EH (cell line): Measurements from ENCODE around the gene KAT6B.

Source experiments
- DNase-seq: peaks from one replicate; pipeline ENCODE4 v3.0.0-alpha.2; 2015; ENCODE audit warnings: low read depth

KAT6B gene

DNA sequence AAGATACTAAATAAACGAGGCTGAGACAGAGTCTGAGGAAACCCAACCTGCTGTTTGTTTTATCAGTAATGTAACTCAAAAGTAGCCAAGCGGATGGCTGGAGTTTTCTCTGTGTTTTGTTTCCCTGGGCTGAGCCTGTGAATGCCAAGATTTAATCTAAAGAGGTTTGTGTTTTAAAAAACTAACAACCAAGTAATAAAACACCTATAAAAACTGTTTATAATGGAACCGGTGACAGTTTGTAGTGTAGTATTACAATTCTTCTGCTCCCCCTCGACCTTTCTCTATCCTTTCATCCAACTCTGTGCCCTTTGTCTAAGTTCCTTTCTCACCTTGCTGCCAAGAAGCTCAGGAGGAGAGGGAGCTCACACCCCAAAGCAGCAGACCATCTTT, 2.6 kb upstream of the KAT6B start:
- DNase-seq = no peak

DNA sequence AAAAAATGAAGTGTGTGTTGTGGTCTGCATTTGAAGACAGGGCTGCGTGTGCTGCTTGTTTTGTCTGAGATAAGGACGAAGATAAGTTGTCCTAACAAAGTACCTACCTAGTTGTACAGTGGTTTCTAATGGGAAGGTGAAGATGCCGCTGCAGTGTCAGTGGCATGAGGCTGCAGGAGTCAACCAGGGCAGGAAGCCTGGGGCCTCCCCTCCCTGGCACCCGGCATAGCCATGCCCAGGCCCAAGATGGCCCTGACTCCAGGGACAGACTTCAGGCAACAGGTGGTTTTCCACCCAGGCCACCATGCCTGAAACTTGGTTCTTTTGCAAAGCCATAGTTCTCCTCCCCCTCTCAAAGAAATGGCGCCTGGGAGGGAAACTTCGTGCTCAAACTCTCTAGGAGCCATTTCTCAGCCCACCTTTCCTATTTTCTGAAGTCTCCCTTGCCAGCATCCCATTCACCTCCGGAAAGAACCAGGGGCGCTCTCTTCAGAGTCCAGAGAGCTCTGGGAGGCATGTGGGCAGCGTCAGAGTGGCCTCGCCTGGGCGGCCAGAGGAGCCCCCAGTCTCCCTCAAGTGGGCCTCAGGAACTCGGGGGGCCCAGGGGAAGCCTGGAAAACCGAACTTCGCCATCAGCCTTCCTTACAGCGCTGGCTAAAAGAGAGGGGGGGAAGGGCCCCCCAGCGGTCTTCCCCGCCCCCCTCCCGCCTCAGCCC, 2.1 kb upstream of the KAT6B start:
- DNase-seq = no peak

DNA sequence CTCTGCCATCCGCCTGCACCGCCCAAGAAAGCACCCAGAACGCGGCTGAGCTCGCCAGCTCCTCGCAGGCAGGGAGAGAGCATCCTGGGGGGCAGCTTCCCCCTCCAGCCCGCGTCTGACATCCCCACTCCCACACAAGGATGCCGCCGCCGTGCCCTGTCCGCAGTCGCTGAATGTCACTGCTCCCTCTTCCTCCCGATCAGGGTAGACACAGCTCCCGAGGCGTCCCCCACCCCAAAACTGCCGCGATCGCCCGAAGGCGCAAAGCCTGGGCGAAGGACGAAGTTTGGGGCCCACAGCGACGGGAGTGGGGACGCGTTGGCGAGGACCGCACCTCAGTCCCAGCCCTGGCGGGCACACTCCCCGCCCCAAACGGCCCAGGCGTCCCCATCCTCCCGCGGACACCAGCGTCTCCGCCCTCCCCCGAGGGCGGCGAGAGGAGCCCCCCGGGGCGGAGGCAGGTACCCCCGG, 1.5 kb upstream of the KAT6B start:
- peak; percentile 35 for DNase-seq

DNA sequence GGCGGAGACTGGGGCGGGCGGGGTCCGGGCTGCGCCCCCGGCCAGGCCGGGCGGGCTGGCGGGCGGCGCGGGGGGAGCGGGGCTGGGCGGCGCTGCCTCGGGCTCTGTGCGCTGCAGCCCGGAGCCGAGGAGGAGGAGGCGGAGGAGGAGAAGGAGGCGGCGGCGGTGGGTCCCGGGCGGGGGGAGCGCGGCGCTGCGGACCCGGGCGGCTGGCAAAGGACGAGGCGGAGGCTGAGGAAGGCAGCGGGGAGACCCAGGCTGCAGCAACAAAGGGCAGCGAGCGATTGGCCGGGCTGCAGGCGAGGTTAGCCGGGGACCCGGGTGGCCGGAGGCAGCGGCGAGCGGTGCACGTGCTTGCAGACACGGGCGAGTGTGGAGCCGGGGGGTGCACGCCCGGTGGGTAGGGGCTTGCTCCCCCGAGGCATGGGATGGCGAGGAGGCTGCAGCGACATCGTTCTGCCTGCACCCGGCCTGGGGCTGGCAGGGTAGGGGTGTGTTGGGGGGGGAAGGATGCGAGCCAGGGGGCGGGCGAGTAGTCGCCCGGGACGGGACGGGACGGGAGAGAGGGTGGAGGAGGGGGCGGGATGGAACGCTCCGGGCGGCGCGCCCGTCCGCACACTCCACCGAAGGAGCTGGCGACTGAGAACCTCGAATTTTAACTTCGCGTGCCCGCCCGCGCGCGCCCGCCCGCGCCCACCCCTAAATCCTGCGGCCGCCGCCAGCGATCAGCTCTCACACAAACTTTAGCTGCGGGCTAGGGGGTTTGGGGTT, 844 bp upstream of the KAT6B start:
- DNase-seq = peak; percentile 64

DNA sequence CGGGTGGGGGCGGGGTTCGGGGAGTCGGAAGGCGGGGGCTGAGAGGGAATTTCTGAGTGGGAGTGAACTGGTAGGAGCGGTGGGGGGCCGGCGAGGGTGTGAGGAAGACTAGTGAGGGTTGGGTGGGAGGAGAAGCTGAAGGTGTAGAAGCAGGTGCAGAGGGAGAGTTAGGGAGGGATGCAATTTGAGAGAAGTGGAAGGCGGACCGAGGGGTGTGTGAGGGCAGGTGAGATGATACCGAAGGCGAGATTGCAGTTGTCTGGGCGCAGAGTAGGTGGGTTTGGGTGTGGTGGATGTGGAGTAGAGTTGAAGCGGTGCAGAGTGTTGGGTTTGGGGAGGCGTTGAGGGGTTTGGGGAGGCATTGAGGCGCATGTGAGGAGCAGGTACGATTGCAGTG, 643 bp downstream of the KAT6B start:
- no peak for DNase-seq

DNA sequence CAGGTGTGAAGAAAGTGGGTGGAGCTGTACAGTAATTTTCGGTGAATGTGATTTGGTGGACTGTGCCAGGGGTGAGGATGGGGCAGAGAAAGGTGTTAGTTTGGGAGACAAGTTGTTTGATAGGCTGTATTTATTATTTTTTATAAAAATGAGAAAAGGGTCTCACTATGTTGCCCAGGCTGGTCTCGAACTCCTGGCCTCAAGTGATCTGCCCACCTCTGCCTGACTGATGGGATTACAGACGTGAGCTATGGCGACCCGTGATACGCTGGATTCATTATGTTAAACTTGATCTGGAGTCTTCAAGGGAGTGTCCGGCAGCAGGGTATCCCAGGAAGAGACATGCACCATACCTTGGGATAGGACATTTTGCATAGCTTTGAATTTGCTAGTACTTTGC, 1.3 kb downstream of the KAT6B start:
- DNase-seq = no peak

DNA sequence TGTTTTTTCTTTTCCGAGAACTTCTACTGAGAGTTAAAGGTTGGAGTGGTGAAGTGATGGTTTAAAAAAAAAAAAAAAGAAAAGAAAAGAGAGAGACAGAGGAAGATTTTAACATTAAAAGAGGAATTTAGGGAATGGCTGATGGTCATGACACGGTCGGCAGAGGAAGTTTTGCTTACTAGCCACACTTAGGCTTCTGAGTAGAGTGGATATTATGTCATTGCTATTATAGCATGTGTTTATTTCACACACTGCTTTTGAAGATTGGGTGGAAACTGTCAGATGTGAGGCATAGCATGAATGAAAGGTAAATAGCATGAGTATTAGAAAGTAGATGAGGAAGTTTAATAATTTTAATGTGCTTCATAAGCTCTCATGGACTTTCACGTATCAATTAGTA, 2.5 kb downstream of the KAT6B start:
- peak; percentile 22 for DNase-seq

DNA sequence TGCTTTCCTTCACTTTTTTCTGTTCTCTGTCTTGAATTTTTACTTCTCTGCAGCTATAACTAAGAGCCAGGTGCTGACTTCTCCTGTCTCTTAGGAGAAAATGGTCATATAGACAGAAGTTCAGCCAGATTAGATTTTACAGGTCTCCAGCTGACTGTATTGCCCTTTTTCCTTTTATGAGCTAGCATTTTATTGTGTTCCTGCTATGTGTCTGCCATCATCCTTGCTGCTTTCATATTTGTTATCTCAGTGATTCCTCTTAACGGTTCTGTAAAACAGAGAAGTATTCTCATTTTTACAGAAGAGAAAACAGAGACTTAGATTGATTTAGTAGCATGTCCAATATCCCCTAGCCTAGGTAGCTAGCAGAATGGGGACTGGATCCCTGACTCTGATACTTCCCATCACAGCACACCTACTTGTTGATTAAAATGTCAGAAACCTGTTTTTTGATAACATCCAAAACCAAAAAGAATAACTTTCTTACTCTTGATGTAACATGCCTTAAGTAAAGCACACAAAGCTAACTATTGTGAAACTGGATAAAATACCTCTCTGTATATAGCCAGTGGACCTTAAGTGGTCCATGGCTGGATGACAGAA, 5.2 kb downstream of the KAT6B start:
- DNase-seq = no peak

DNA sequence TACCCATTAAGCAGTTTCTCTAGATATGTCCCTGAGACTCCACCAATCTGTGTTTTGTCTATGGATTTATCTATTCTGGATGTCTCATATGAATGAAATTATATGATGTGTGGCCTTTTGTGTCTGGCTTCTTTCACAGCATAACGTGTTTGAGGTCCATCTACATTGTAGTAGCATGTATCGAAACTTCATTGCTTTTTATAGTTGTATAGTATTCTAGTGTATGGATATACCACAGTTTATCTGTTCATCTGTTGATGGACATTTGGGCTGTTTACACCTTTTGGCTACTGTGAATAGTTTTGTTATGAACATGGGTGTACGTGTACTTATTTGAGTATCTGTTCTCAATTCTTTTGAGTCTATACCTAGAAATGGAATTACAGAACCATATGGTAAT, 9.6 kb downstream of the KAT6B start:
- no peak for DNase-seq

DNA sequence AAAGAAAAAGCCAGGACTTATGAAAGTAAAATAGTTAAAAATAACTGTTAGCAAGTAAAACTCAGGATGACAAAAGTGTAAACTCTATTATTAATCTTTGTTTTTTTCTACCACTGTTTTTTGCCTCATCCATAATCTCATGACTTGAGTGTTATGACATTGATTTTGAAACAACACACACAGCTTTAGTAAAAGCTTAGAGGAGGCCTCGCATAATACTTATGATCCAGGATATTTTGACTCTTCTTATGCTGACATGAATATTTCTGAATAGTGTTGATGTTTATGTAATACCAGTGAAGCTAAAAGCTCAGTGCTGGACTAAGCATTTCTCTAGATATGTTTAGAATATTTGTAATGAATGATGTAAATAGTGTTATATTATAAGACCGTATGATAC, 10.5 kb downstream of the KAT6B start:
- DNase-seq = no peak

DNA sequence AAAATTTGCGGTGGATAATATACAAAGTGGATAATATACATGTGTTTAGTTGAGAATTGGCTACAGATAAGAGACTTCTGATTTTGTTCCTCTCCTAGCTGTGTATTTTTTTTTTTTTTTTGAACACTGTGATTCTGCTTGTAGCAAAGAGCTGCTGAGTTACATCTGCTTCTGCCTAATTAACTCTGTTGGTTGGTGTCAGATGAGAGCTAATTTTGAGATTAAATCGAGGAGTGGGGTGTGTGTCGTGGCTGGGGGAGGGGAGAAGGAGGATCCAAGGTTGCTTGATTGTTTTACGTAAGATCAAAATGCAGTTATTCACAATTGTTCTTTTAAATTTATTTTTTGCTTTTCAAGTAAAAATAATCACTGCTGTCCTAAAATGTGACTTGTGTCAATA, 11.3 kb downstream of the KAT6B start:
- DNase-seq = no peak

DNA sequence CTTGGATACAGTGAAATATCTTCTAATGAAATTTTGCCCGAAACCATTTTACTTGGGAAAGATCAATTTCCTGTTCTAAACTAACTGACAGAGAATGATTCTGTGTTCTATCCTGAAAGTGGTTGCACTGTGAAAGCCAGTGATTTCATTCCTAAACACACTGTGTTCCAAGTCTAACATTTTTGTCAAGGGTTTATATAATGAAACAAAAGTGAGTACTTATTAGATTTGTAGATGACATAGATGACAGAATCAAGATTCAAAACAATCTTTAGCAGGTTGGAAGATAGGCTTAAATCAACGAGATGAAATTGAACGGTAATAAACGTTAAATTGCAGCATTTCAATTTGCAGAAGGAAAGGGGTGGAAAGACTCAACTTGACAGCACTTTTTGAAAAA, 13.3 kb downstream of the KAT6B start:
- no peak for DNase-seq

DNA sequence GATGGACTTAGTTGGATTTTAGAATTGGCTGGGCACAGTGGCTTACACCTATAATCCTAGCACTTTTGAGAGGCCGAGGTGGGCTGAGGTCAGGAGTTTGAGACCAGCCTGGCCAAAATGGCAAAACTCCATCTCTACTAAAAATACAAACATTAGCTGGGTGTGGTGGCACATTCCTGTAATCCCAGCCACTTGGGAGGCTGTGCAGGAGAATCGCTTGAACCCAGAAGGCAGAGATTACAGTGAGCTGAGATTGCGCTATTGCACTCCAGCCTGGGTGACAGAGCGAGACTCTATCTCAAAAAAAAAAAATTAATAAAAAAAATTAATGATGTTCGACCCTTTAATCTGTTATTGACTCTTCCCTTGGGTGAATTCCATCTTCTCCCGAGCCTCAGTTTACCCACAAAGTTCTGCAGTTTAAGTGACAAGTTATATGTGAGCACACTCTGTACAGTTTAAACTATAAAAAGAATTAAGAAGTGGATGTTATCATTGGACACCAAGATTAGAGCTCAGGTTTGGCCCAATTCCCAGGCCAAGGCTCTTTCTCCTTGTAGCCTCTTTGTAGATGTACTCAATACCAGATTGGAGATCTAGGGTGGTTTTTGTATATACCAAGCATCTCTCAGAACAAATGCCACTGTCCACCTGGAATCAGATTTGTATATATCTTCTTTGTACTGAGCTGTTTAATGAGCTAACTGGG, 15.0 kb downstream of the KAT6B start:
- DNase-seq = peak; percentile 40

DNA sequence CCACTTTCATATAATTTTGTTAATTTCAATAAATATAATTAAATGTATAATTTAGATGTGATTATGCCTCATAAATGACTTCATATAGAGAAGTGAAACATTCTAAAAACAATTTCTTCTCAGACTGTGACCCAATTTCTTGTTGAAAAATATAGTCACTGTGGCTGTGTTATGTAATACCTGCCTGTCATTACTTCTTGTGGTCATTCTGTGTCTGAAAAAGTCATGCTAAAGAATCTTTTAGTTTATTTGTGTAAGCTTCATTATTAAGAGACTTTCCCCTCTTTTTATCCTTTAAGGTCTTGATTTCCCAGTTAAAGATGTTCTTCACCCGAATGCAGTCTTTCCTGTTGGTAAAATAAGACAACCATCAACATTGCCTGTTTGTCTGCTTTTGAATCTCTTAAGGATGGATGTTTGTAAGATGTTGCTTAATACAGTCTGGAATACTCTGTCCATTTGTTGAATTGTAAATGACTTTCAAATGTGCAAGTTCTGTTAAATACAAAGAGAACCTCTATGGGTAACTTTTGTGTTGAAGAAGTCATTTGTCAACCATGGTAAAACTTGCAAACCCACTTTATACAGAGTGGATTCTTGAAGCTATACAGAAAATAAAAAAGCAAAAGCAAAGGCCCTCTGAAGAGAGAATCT, 16.0 kb downstream of the KAT6B start:
- peak; percentile 59 for DNase-seq

DNA sequence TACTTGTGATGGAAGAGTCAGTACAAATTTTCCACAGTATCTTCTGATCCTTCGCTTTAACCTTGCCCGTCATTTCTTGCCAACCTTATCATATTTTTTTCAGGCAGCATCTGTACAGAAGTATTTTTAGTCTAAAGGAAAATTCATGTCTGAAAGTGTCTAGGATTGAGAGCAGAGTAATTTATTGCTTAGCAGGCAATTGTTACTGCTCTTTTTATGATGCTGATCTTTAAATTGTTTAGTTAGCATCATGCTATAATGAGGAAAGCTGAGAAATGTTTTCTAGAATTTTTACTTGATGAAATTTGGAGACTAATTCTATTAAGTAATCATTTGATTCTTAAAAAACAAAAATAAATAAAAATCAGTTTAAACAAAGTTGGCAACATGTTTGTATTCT, 20.6 kb downstream of the KAT6B start:
- no peak for DNase-seq

DNA sequence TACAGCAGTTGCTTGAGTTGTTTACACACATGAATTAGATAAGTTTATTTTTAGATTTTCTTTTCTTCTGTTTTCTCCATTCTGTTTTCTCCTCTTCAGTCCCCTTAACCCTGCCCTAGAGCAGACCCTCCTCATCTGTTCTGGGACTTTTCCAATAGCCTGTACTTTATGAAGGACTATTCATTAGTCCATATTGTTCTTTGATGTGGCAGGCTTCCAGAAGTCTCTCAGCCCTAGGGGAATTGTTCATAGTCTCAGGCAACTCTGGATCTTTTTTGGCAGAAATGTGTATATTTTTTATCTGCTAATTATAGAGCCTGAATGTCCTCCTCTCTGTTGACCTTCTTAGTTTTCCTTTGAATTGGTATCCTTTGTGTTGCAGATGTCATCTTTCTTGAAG, 25.4 kb downstream of the KAT6B start:
- DNase-seq = peak; percentile 33

DNA sequence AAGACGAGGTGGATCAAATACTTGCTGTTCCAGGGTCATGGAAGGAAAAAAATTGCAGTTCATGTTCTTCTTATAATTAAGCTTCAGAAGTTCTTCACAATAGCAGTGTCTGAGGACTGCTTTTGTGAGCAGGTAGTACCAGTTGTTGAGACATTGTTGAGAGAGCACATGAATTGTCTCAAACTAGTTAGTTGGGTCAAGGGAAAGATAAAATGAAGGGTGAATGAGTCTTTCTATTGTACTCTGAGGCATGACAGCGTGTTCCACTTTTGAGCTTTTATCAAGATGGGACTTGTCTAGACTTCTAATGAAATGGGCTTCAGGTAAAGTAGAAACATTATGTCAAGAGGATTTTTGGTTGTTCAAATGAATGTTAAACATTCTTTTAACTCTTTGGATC, 26.0 kb downstream of the KAT6B start:
- DNase-seq = no peak

DNA sequence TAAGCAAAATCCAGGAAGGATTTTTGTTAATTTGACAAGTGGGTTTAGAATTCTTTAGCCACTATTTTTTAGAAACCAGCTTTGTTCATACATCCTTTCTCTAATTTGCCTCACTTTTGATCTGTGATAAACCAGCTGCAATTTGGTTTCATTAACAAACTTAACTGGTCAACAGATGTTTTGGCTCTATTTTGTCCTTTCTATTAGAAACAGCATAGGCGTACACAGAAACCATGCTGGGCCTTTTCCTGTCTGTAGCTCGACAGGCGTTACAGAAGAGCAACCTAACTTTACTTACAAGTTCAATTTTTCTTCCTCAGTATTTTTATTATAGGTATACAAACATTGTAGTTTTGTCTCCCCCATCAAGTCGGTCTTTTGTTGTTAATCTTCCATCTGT, 28.2 kb downstream of the KAT6B start:
- no peak for DNase-seq

DNA sequence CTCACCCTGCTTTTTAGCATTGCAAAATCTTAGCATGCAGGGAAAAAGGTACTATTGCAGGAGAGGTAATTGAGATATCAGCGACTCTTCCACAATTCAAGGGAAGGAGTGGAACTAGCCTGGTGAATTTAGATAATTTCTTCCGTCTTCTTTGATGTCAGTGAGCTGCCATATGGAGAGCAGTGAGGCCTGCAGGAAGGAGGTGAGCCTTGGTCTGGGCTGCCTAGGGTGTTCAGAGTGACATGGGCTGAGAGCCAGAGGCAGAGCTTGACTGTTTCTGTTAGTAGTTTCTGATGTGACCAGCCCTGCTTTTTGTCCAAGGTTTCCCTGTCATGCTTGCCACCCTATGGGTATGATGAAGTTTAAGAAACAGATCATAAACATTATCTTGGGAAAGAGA, 28.6 kb downstream of the KAT6B start:
- no peak for DNase-seq

DNA sequence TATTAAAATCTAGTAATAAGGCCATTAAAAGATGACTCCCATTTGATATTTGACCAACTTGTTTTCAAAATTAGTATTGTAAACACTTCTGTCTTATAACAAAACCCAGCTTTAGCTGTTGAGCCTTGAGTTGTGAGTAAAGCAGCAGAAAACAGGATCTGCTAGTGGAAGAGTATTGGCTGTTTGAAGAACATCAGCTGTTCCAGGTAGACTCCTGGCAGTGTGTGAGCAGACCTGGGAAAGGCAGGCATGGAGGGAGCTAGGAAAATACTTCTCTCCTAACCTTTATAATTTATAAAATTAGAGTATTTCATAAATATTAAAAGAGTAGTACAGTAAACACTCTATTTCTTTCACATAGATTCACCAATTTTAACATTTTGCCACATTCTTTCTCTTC, 29.0 kb downstream of the KAT6B start:
- no peak for DNase-seq

DNA sequence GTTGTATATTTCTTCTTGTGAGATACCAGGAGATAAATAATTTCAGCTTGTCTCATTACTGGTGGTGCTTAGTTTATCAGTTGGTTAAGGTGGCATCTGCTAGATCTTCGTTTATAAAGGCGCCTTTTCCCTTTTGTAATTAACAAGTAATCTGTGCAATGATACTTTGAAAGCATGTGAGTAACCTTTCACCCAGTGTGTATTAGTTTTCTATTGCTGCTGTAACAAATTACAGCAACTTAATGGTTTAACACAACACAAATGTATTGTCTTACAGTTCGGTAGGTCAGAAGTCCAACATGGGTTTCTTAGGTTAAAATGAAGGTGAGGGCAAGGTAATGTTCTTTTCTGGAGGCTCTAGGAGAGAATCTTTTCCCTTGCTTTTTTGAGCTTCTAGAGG, 30.5 kb downstream of the KAT6B start:
- DNase-seq = no peak

DNA sequence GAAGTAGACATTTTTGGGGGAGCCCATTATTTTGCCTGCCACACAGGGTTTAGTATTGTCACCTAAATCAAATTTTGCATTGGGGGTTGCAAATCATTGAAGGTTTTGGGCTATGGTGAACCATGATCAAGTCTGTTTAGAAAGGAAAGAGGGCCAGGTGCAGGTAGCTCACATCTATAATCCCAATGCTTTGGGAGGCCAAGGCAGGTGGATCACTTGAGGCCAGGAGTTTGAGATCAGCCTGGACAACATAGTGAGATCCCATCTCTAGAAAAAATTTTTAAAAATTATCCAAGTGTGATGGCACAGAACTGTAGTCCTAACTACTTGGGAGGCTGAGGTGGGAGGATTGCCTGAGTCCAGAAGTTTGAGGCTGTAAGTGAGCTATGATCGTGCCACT, 31.2 kb downstream of the KAT6B start:
- no peak for DNase-seq
